Keratinocyte (primary cell): Measurements from ENCODE around the gene NCAPD3. TPM values are rescaled to one million over a fixed set of nuclear protein-coding genes. Genes with fewer than 3 reads are reported as not detected.

Experiments used
- DNase-seq: peaks from one replicate; pipeline ENCODE4 v3.0.0-alpha.2; 2011; ENCODE audit warnings: low read depth, missing footprints, low spot score
- FAIRE-seq: peaks from 2 replicates; lab custom pipeline; 2011; peaks lifted over from hg19 to GRCh38; lab: Jason Lieb, UNC
- H2AFZ ChIP-seq: 2 replicates; pipeline ENCODE4 v1.6.0; 2012; ENCODE audit warnings: low read length, control low read depth, inconsistent platforms; ENCODE audit not compliant: control insufficient read depth
- H3K27ac ChIP-seq: 2 replicates; pipeline ENCODE4 v1.5.1; 2011; ENCODE audit warnings: low read length; ENCODE audit not compliant: control insufficient read depth, insufficient read depth
- H3K27me3 ChIP-seq: 3 replicates; pipeline ENCODE4 v1.6.0; 2011; ENCODE audit warnings: low read length; ENCODE audit not compliant: control insufficient read depth, insufficient read depth; ENCODE audit errors: extremely low read depth
- H3K36me3 ChIP-seq, 2 experiments: 2 replicates in 1 of 2; 3 replicates in 1 of 2; pipeline ENCODE4 v1.5.1; 2011; ENCODE audit warnings: low read length in 2 of 2, mild to moderate bottlenecking in 1 of 2; ENCODE audit not compliant: control insufficient read depth in 2 of 2, insufficient read depth in 2 of 2; ENCODE audit errors: extremely low read depth in 1 of 2
- H3K4me1 ChIP-seq: 3 replicates; pipeline ENCODE4 v1.5.1; 2011; ENCODE audit warnings: low read length; ENCODE audit not compliant: control insufficient read depth, insufficient read depth; ENCODE audit errors: extremely low read depth
- H3K4me2 ChIP-seq: 3 replicates; pipeline ENCODE4 v1.6.0; 2011; ENCODE audit warnings: low read depth, low read length; ENCODE audit not compliant: control insufficient read depth, insufficient read depth; ENCODE audit errors: extremely low read depth
- H3K4me3 ChIP-seq, 3 experiments: fragments of 200-600 bp in 1 of 3; sonication (generic) in 1 of 3; 2 replicates in 2 of 3; 3 replicates in 1 of 3; pipeline ENCODE4 v1.5.1; 2011 to 2016; ENCODE audit warnings: low read length in 3 of 3, mild to moderate bottlenecking in 3 of 3, control low read depth in 2 of 3, inconsistent platforms in 1 of 3, low read depth in 1 of 3, mixed read lengths in 1 of 3, mixed run types in 1 of 3, moderate library complexity in 1 of 3; ENCODE audit not compliant: control insufficient read depth in 2 of 3, insufficient read depth in 2 of 3; ENCODE audit errors: extremely low read depth in 1 of 3
- H3K79me2 ChIP-seq: 2 replicates; pipeline ENCODE4 v1.6.0; 2012; ENCODE audit warnings: low read length; ENCODE audit not compliant: control insufficient read depth, insufficient read depth
- H3K9ac ChIP-seq: 3 replicates; pipeline ENCODE4 v1.6.0; 2011; ENCODE audit warnings: low read length; ENCODE audit not compliant: control insufficient read depth, insufficient read depth; ENCODE audit errors: extremely low read depth
- H3K9me1 ChIP-seq: 3 replicates; pipeline ENCODE4 v1.6.0; 2011; ENCODE audit warnings: low read length; ENCODE audit not compliant: control insufficient read depth, insufficient read depth; ENCODE audit errors: extremely low read depth
- H3K9me3 ChIP-seq: 2 replicates; pipeline ENCODE4 v1.5.1; 2012; ENCODE audit warnings: low read depth, low read length; ENCODE audit not compliant: control insufficient read depth
- H4K20me1 ChIP-seq: 3 replicates; pipeline ENCODE4 v1.6.0; 2011; ENCODE audit warnings: low read length; ENCODE audit not compliant: control insufficient read depth, insufficient read depth; ENCODE audit errors: extremely low read depth
- EZH2 ChIP-seq: IDR thresholded peaks from one replicate; pipeline ENCODE4 v1.6.1; 2012; ENCODE audit warnings: inconsistent platforms, mild to moderate bottlenecking, low read length, moderate library complexity
- dilution Hi-C: fragments of 300-500 bp; cut with MboI; formaldehyde crosslinking; loops from one replicate; pipeline ENCODE4 v1.7.0; 2020; ENCODE audit warnings: low sequenced_read_pairs; ENCODE audit not compliant: extremely low pct_ligation_motif_present
- polyA plus RNA-seq, 5 experiments: library from polyadenylated mRNA; depleted of rRNA in 3 of 5; stranded (reverse) in 3 of 5; stranded (forward) in 1 of 5; unstranded in 1 of 5; fragments of >200 nt; gene quantifications; 1 replicate in 1 of 5; 2 replicates in 3 of 5; 3 replicates in 1 of 5; pipeline versions ENCODE4 v1.2.1 to v1.2.3, GENCODE V29; 2011 to 2012; ENCODE audit warnings: missing spikeins in 2 of 5, low read depth in 1 of 5, low replicate concordance in 1 of 5
- TF ChIP-seq, protein P1 (sequence below), 3 experiments: IDR thresholded peaks in 1 of 3; conservative IDR thresholded peaks in 1 of 3; optimal IDR thresholded peaks in 1 of 3; 2 replicates in 2 of 3; 3 replicates in 1 of 3; pipeline versions ENCODE3 to v1.5.1; 2011; ENCODE audit warnings: low read length in 3 of 3, mild to moderate bottlenecking in 3 of 3, moderate library complexity in 2 of 3, control low read depth in 1 of 3, inconsistent platforms in 1 of 3; ENCODE audit not compliant: insufficient read depth in 2 of 3; ENCODE audit errors: extremely low read depth in 1 of 3

NCAPD3 gene
- polyA plus RNA-seq, 1 donor (not counting 4 experiments of a cell fraction or from before 2014, with no cell fraction given): 23.0 TPM

DNA sequence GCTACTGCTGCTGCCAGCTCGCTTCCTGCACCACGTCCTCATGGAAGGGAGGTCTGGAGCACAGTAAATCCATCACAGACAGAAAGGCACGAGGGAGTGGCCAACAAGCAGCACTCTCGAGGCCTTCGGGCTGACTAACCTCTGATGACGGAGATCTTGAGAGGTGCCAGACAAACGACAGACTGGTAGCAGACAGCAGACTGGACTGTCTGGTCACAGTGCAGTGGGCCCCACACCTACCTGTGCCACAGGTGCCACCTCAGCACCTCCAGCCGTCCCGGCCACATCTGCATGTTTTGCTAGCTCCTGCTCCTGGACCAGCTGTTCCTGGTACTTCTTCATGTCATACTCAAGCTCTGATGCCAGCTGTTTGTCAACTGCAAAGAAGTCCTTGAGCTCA lies 64.1 kb downstream of the NCAPD3 start:
- Histone ChIP-seq H2AFZ (no peak overlapping the region), H3K9me1 (no peaks in the 10 kb centered on the region), H3K9me3 (no peaks in the 10 kb centered on the region), H3K79me2 (no peaks in the 10 kb centered on the region), H3K4me1 (no peaks in the 10 kb centered on the region), H4K20me1 (no peaks in the 10 kb centered on the region), H3K27ac (no peak overlapping the region), H3K4me2 (no peak overlapping the region), H3K27me3 (no peaks in the 10 kb centered on the region), H3K4me3 (no peak overlapping the region), H3K9ac (no peak overlapping the region), H3K36me3 (peaks cover 17 to 36% of the 10 kb centered on the region in 2 experiments)
- no peak for DNase-seq
- no peak for FAIRE-seq
- TF ChIP-seq EZH2: no peak
- TF ChIP-seq, protein P1, sequence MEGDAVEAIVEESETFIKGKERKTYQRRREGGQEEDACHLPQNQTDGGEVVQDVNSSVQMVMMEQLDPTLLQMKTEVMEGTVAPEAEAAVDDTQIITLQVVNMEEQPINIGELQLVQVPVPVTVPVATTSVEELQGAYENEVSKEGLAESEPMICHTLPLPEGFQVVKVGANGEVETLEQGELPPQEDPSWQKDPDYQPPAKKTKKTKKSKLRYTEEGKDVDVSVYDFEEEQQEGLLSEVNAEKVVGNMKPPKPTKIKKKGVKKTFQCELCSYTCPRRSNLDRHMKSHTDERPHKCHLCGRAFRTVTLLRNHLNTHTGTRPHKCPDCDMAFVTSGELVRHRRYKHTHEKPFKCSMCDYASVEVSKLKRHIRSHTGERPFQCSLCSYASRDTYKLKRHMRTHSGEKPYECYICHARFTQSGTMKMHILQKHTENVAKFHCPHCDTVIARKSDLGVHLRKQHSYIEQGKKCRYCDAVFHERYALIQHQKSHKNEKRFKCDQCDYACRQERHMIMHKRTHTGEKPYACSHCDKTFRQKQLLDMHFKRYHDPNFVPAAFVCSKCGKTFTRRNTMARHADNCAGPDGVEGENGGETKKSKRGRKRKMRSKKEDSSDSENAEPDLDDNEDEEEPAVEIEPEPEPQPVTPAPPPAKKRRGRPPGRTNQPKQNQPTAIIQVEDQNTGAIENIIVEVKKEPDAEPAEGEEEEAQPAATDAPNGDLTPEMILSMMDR (optimal IDR thresholded peaks at IDR 0.05 in 1 of 3, IDR thresholded peaks at IDR 0.05 in 1 of 3, conservative IDR thresholded peaks at IDR 0.05 in 1 of 3; ENCODE audit: extremely low read depth in 1 of 3, insufficient read depth in 2 of 3, low read length in 3 of 3): no peak
- dilution Hi-C loops: no loop called here

DNA sequence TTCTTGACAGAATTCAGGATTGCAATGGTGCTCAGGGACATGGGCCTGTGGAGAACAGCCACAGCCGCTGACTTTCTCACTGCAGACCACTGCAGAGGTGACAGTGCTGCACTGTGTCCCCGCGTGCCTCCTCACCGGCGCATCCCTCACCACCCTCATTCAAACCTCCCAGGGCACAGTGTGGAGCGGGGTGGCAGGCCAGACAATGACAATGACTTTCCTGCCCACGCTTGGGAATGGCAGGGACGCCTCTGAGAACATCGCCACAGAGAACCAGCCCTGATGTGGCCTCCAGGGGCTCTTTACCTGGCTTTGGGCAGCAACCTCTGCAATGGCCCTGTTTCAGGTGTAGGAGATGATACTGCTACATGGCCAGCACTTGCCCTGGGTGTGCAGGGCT lies 65.7 kb downstream of the NCAPD3 start:
- FAIRE-seq: no peak
- no peak for TF ChIP-seq EZH2
- TF ChIP-seq, protein P1 (optimal IDR thresholded peaks at IDR 0.05 in 1 of 3, IDR thresholded peaks at IDR 0.05 in 1 of 3, conservative IDR thresholded peaks at IDR 0.05 in 1 of 3; ENCODE audit: extremely low read depth in 1 of 3, insufficient read depth in 2 of 3, low read length in 3 of 3): no peak
- Histone ChIP-seq H3K4me1 (no peaks in the 10 kb centered on the region), H3K27me3 (no peaks in the 10 kb centered on the region), H3K79me2 (no peaks in the 10 kb centered on the region), H3K9me3 (no peaks in the 10 kb centered on the region), H4K20me1 (no peaks in the 10 kb centered on the region), H3K4me3 (no peak overlapping the region), H3K9me1 (no peaks in the 10 kb centered on the region), H3K27ac (no peak overlapping the region), H2AFZ (no peak overlapping the region), H3K4me2 (no peak overlapping the region), H3K36me3 (peaks cover 17 to 36% of the 10 kb centered on the region in 2 experiments), H3K9ac (no peak overlapping the region)
- no peak for DNase-seq
- dilution Hi-C loops: no loop called here
